Tibial artery (tissue), 4 donors: Measurements from ENCODE around the gene KRTAP1-1.
"Not testable (repeated sequence)": the region's sequence is repeated elsewhere in the genome, so short reads cannot be mapped to it uniquely, and the experiment has no call there.

Source experiments
- DNase-seq, 2 donors: peaks; one replicate each; pipeline ENCODE4 v3.0.0-alpha.2; 2019
- H3K27ac ChIP-seq, 2 donors: fragments of 200-600 bp; sonication (generic) in 1 of 2; 1 replicate in 1 of 2; 2 replicates in 1 of 2; pipeline ENCODE4 v1.5.1; 2018 to 2019; ENCODE audit warnings: mild to moderate bottlenecking in 1 of 2
- H3K27me3 ChIP-seq, 2 donors: fragments of 200-600 bp; sonication (generic) in 1 of 2; one replicate each; pipeline versions ENCODE4 v1.5.1 to v1.6.0; 2016 to 2019
- H3K36me3 ChIP-seq, 3 donors: fragments of 200-600 bp; sonication (generic) in 2 of 3; one replicate each; pipeline ENCODE4 v1.5.1; 2016 to 2019; ENCODE audit warnings: mild to moderate bottlenecking in 2 of 3
- H3K4me1 ChIP-seq, 4 donors: fragments of 200-600 bp; sonication (generic) in 2 of 4; 1 replicate in 3 of 4; 2 replicates in 1 of 4; pipeline ENCODE4 v1.5.1; 2016 to 2019
- H3K4me3 ChIP-seq, 2 donors: fragments of 200-600 bp; sonication (generic) in 1 of 2; 1 replicate in 1 of 2; 2 replicates in 1 of 2; pipeline ENCODE4 v1.5.1; 2018 to 2019; ENCODE audit warnings: mild to moderate bottlenecking in 2 of 2
- H3K9me3 ChIP-seq, 3 donors: fragments of 200-600 bp; sonication (generic) in 1 of 3; one replicate each; pipeline ENCODE4 v1.5.1; 2016 to 2019
- intact Hi-C: fragments of 100-400 bp; cut with DNase I; formaldehyde crosslinking; loops from one replicate; pipeline ENCODE4 v1.15.0; 2023; ENCODE audit warnings: low total_unique reads
- TF ChIP-seq, protein P1 (sequence below), 2 experiments: fragments of 200-600 bp in 1 of 2; fragments of 450-650 bp in 1 of 2; IDR thresholded peaks; one replicate each; pipeline ENCODE4 v1.5.1; 2017 to 2019; ENCODE audit warnings: antibody characterized with exemption in 2 of 2, mild to moderate bottlenecking in 1 of 2, moderate library complexity in 1 of 2

The KRTAP1-1 gene

DNA sequence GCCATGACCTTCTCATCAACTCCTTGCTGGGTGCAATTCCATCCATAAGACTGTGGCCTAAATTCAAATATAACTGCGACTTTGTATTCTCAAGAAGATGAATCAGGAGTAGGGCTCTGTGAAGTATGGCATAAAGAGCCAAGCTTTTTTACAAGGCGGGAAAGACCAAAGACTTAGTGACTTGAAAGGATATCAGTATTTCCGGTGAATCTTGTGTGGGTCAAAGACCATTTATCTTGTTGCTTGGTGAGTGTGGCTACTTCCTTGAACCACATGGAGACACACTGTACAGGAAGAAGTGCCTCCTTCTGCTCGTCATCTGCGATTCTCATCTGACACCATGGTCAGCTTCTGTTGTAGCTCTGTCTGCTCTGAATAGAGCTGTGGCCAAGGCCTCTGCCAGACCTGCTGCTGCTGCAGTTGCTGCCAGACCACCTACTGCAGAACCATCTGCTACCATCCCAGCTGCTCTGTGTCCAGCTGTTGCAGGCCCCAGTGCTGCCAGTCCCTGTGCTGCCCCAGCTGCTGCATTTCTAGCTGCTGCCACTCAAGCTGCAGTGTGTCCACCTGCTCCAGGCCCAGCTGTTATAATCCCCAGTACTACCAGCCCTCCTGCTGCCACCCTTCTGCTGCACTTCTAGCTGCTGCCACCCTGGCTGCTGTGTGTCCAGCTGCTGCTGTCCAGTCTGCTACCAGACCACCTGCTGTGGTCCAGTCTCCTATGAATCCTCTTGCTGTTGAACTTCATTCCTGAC lies 30.5 kb upstream of the KRTAP1-1 start:
- TF ChIP-seq, protein P1, sequence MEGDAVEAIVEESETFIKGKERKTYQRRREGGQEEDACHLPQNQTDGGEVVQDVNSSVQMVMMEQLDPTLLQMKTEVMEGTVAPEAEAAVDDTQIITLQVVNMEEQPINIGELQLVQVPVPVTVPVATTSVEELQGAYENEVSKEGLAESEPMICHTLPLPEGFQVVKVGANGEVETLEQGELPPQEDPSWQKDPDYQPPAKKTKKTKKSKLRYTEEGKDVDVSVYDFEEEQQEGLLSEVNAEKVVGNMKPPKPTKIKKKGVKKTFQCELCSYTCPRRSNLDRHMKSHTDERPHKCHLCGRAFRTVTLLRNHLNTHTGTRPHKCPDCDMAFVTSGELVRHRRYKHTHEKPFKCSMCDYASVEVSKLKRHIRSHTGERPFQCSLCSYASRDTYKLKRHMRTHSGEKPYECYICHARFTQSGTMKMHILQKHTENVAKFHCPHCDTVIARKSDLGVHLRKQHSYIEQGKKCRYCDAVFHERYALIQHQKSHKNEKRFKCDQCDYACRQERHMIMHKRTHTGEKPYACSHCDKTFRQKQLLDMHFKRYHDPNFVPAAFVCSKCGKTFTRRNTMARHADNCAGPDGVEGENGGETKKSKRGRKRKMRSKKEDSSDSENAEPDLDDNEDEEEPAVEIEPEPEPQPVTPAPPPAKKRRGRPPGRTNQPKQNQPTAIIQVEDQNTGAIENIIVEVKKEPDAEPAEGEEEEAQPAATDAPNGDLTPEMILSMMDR (IDR thresholded peaks at IDR 0.05): no peak
- DNase-seq: no peak

DNA sequence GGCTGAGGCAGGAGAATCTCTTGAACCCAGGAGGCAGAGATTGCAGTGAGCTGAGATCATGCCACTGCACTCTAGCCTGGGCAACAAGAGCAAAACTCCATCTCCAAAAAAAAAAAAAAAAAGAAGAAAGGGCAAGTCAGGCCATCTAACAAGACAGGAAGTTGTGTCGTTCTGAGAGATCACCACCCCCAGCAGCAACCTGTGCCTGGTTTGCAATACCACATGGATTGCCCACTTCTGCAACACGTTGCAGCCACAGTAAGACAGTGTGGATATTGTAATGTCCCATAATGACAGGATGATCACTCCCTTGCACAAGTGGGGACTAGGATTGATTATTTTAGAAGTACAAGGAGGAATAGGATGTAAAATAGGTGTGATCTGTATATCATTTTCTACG lies 27.8 kb upstream of the KRTAP1-1 start:
- TF ChIP-seq, protein P1 (IDR thresholded peaks at IDR 0.05): no peak
- no peaks in the 10 kb centered on the region for H3K4me1 ChIP-seq
- H3K27me3 ChIP-seq: no peaks in the 10 kb centered on the region
- no peaks in the 10 kb centered on the region for H3K36me3 ChIP-seq
- no peak for DNase-seq
- H3K27ac ChIP-seq: no peak overlapping the region
- intact Hi-C loops: no loop called here
- H3K9me3 ChIP-seq: no peaks in the 10 kb centered on the region
- no peak overlapping the region for H3K4me3 ChIP-seq

More for the DNA sequence above, 30.5 kb upstream of the KRTAP1-1 start:
- Histone ChIP-seq H3K27me3 (no peaks in the 10 kb centered on the region), H3K4me1 (no peaks in the 10 kb centered on the region), H3K27ac (no peak overlapping the region), H3K9me3 (no peaks in the 10 kb centered on the region), H3K4me3 (no peak overlapping the region), H3K36me3 (no peaks in the 10 kb centered on the region)
- intact Hi-C loops: no loop called here

DNA sequence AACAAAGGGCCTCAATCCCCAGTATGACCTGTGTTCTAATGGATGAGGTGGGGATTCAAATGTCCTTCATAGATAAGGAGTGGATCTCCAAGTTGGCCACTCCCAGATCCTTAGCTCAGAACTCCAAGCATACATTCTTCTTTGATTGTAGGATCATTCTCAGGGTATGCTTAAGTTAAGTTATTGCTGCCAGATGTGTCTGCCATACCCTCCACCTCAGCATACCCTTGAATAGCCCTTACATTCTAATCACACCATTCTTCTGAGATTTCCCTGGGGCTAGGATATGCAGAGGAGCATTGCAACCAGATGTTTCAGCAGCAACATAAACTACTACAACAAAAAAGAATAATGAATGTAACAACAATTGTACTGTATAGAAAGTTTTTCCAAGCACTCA lies 26.0 kb upstream of the KRTAP1-1 start:
- no peak for DNase-seq
- H3K27me3 ChIP-seq: no peaks in the 10 kb centered on the region
- H3K4me3 ChIP-seq: no peak overlapping the region
- TF ChIP-seq, protein P1 (IDR thresholded peaks at IDR 0.05): no peak
- no peaks in the 10 kb centered on the region for H3K9me3 ChIP-seq
- intact Hi-C loops: no loop called here
- H3K27ac ChIP-seq: no peak overlapping the region
- H3K36me3 ChIP-seq: no peaks in the 10 kb centered on the region
- H3K4me1 ChIP-seq: peaks cover 0 to 12% (median 1%) of the 10 kb centered on the region in 4 donors

DNA sequence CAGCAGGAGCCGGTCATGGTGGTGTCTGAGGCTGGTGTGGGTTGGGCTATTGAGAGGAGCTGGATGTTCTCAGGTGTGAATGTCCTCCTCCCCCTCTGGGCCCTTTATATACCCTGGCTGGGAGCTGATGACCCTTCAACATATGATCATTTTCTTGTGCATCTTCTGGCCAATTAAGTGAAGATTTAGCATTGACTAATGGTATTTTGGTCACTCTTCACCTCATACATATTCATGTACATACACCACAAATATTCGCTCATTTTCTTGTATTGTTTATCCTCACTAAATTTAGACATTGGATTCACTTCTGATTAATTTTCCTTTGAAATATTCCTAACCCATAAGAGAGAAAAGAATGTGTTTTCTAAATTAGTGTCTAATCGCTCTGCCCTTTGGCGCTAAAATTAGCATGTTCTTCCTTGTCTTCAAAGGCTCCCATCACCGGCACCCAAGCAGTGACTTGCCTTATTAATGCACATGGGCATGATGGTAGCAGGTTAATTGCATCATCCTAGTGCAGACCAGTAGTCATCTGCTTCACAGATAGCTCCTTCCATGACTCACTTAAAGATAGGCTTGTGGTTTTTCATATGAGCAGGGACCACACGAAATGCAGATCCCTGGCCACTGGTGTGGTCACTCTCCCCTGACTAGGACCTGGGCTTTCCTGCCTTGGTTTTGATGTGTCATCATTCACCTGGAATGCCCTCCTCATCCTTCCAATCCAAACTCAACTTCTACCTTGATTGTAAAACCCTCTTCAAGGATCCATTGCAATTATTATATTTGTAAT lies 24.8 kb upstream of the KRTAP1-1 start, which contains the start of gene KRTAP2-4:
TSS of gene KRTAP2-4 (minus strand) at position 51 of the 796 bp plus-strand sequence. CDS start at position 17, 34 bp downstream.
- no peak within 1 kb of the TSS for H3K27ac ChIP-seq
- H3K36me3 ChIP-seq: no peaks in the 10 kb centered on the region
- intact Hi-C loops: no loop called here
- no peaks in the 10 kb centered on the region for H3K27me3 ChIP-seq
- TF ChIP-seq, protein P1 (IDR thresholded peaks at IDR 0.05): no peak
- H3K4me3 ChIP-seq: no peak within 1 kb of the TSS
- no peaks in the 10 kb centered on the region for H3K9me3 ChIP-seq
- no peak for DNase-seq
- H3K4me1 ChIP-seq: peaks cover 0 to 24% (median 7%) of the 10 kb centered on the region in 4 donors

DNA sequence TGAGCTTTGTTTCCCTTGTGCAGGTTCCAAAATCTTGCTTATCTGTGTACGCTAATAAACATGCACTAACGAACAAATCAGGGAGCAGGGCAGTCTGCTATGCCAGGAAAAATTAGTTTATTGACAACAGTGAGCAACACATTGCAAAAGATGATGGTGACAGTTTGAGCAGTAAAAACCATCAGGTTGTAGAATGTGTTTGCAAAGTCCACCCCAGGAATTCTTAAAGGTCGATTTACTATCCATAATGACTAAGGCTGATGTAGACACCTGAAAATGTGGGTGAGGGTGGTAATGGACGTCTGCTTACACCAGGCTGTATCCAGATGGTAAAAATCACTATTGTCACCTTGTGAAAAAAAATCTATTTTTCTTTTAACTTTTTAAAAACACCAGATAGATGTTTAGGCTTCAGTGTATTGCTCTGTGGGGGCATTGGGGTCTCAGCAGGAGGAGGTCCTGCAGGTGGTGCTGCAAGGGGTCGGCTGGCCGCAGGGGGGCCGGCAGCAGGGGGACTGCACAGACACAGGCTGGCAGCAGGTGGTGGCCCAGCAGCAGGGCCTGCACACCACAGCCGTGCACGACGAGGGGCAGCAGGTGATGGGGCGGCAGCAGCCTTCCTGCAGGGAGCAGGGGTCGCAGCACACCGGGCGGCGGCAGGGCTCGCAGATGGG lies 23.9 kb upstream of the KRTAP1-1 start:
- DNase-seq, H3K27me3 ChIP-seq, H3K4me3 ChIP-seq, H3K9me3 ChIP-seq, H3K27ac ChIP-seq, intact Hi-C loops, H3K36me3 ChIP-seq: not testable (repeated sequence)
- peaks cover 0 to 32% (median 9%) of the 10 kb centered on the region in 4 donors for H3K4me1 ChIP-seq
